GM12878 (cell line): ENCODE data around the gene CCR2. TPM values are rescaled to one million over a fixed set of nuclear protein-coding genes. Genes with fewer than 3 reads are reported as not detected.
A peak's percentile ranks its signal among the peaks of the same experiment; 100 is the strongest.

Experiments
- ATAC-seq: fragments of 200-7000 bp; cut with Tn5 transposase; 3 replicates; pipeline ENCODE4 v1.9.1; 2020; ENCODE audit warnings: mild to moderate bottlenecking, moderate library complexity
- BruUV-seq: library from RNA; stranded (reverse); fragments of 400-500 nt; replicated peaks from 2 replicates; lab custom pipeline; 2021; lab: Mats Ljungman, UMichigan
- CTCF ChIA-PET: fragments of 300-600 bp; sonication (Branson Sonifier 250); formaldehyde crosslinking; extraction: SDS; loops from one replicate; lab custom pipeline; 2021; ENCODE audit warnings: inconsistent platforms; lab: Yijun Ruan, JAX
- POLR2A ChIA-PET: fragments of 350-600 bp; formaldehyde crosslinking; extraction: SDS; loops from one replicate; lab custom pipeline; 2021; ENCODE audit warnings: inconsistent platforms; lab: Charles Lee
- RAD21 ChIA-PET: fragments of 300-600 bp; sonication (Branson Sonifier 250); formaldehyde crosslinking; loops from one replicate; lab custom pipeline; 2023; ENCODE audit warnings: antibody characterized with exemption; ENCODE audit not compliant: unreplicated experiment; lab: Charles Lee
- SMC1A ChIA-PET: fragments of 300-600 bp; sonication (Branson Sonifier 250); formaldehyde crosslinking; loops from one replicate; lab custom pipeline; 2023; ENCODE audit not compliant: unreplicated experiment, uncharacterized antibody; lab: Charles Lee
- DNase-seq: peaks from one replicate; pipeline ENCODE4 v3.0.0-alpha.2; 2011; ENCODE audit warnings: low read depth, low spot score
- FAIRE-seq: peaks from 3 replicates; lab custom pipeline; 2011; peaks lifted over from hg19 to GRCh38; lab: Jason Lieb, UNC
- H2AFZ ChIP-seq: 2 replicates; pipeline ENCODE4 v1.6.0; 2011; ENCODE audit warnings: low read depth, low read length, control low read depth; ENCODE audit not compliant: control insufficient read depth
- H3K27ac ChIP-seq: 2 replicates; pipeline ENCODE4 v1.5.1; 2011; ENCODE audit warnings: control low read depth; ENCODE audit not compliant: control insufficient read depth, insufficient read depth
- H3K27me3 ChIP-seq, 2 experiments: replicated peaks in 1 of 2; 2 replicates each; pipeline versions ENCODE4 v1.6.0 to v1.6.1; 2011; ENCODE audit warnings: low read length in 1 of 2; ENCODE audit not compliant: control insufficient read depth in 2 of 2, insufficient read depth in 2 of 2
- H3K36me3 ChIP-seq, 2 experiments: 2 replicates each; pipeline ENCODE4 v1.5.1; 2011; ENCODE audit warnings: low read length in 1 of 2; ENCODE audit not compliant: control insufficient read depth in 2 of 2, insufficient read depth in 2 of 2
- H3K4me1 ChIP-seq: 2 replicates; pipeline ENCODE4 v1.6.1; 2011; ENCODE audit warnings: mild to moderate bottlenecking, low read length, moderate library complexity, mixed read lengths; ENCODE audit not compliant: control insufficient read depth, insufficient read depth
- H3K4me2 ChIP-seq: 2 replicates; pipeline ENCODE4 v1.6.0; 2011; ENCODE audit warnings: control low read depth; ENCODE audit not compliant: control insufficient read depth, insufficient read depth
- H3K4me3 ChIP-seq: fragments of 200-600 bp; sonication (generic); 2 replicates; pipeline ENCODE4 v1.5.1; 2016
- H3K79me2 ChIP-seq: 2 replicates; pipeline ENCODE4 v1.6.0; 2011; ENCODE audit warnings: low read length; ENCODE audit not compliant: control insufficient read depth, insufficient read depth
- H3K9ac ChIP-seq: 2 replicates; pipeline ENCODE4 v1.8.0; 2011; ENCODE audit warnings: low read length, control low read depth, mixed read lengths; ENCODE audit not compliant: control insufficient read depth, insufficient read depth
- H3K9me3 ChIP-seq: replicated peaks from 3 replicates; pipeline ENCODE4 v1.5.1; 2011; ENCODE audit warnings: mild to moderate bottlenecking, low read length; ENCODE audit not compliant: control insufficient read depth, insufficient read depth
- H4K20me1 ChIP-seq: 2 replicates; pipeline ENCODE4 v1.6.0; 2011; ENCODE audit not compliant: control insufficient read depth, insufficient read depth
- CBX3 ChIP-seq: fragments of 200-600 bp; sonication (generic); IDR thresholded peaks from 2 replicates; pipeline ENCODE4 v1.6.1; 2016; ENCODE audit warnings: low read depth, borderline replicate concordance
- KAT2A ChIP-seq: conservative IDR thresholded peaks from 2 replicates; pipeline ENCODE4 v1.6.1; 2011; ENCODE audit warnings: low read depth, low read length; ENCODE audit not compliant: control insufficient read depth
- NFXL1 ChIP-seq: fragments of 450-650 bp; IDR thresholded peaks from 2 replicates; pipeline ENCODE4 v1.6.1; 2017; ENCODE audit warnings: antibody characterized with exemption, mild to moderate bottlenecking, borderline replicate concordance
- NR2F1 ChIP-seq: fragments of 450-650 bp; conservative IDR thresholded peaks from 2 replicates; pipeline ENCODE4 v1.6.1; 2017; ENCODE audit warnings: mild to moderate bottlenecking
- SMC3 ChIP-seq: IDR thresholded peaks from 2 replicates; pipeline ENCODE4 v1.6.1; 2011; ENCODE audit warnings: low read length, improper control_type of control experiment, borderline replicate concordance
- STAT3 ChIP-seq: IDR thresholded peaks from 2 replicates; pipeline ENCODE4 v1.6.1; 2011; ENCODE audit warnings: low read depth, low read length, improper control_type of control experiment
- SUZ12 ChIP-seq: fragments of 200-600 bp; sonication (generic); IDR thresholded peaks from one replicate; pipeline ENCODE4 v1.6.1; 2018; ENCODE audit warnings: antibody characterized with exemption, mild to moderate bottlenecking; ENCODE audit not compliant: unreplicated experiment
- WGBS: methylation state at CpG from one replicate; pipeline ENCODE4 v1.1.6; 2016; ENCODE audit warnings: low lambda C conversion rate; ENCODE audit not compliant: insufficient replicate concordance, insufficient coverage; ENCODE audit errors: missing lambda C conversion rate; 5-methylcytosine and 5-hydroxymethylcytosine counted together
- in situ Hi-C: fragments of 300-500 bp; cut with MboI; formaldehyde crosslinking; loops from 9 replicates; pipeline ENCODE4 v1.14.3; 2018; ENCODE audit warnings: mixed read lengths
- intact Hi-C: fragments of 100-400 bp; cut with micrococcal nuclease; formaldehyde crosslinking; loops from one replicate; pipeline ENCODE4 v1.14.2; 2022; ENCODE audit not compliant: unreplicated experiment
- polyA plus RNA-seq, 11 experiments: library from polyadenylated mRNA; depleted of rRNA in 4 of 11; unstranded in 6 of 11; stranded (reverse) in 5 of 11; fragments of >200 nt; fragmentation: Nextera tagmentation in 4 of 11; fragmentation: Illumina TruSeq in 1 of 11; extraction: Ambion mirVana in 4 of 11; extraction: Trizol in 1 of 11; gene quantifications; 1 replicate in 1 of 11; 2 replicates in 10 of 11; pipeline versions ENCODE4 v1.2.1 to v1.2.3, GENCODE V29; 2011 to 2016; ENCODE audit warnings: inconsistent platforms in 2 of 11, missing spikeins in 2 of 11, low read depth in 1 of 11
- total RNA-seq, 4 experiments: library from RNA; depleted of rRNA in 3 of 4; stranded (reverse); fragments of >200 nt in 3 of 4; fragmentation: Illumina TruSeq in 1 of 4; extraction: Trizol in 1 of 4; gene quantifications; 2 replicates each; pipeline versions ENCODE4 v1.2.1 to v1.2.3, GENCODE V29; 2013 to 2021
- TF ChIP-seq, protein P1 (sequence below): fragments of 450-650 bp; IDR thresholded peaks from 2 replicates; pipeline ENCODE4 v1.6.1; 2017; ENCODE audit warnings: mild to moderate bottlenecking, low read depth, inconsistent platforms; ENCODE audit not compliant: poor library complexity, severe bottlenecking
- TF ChIP-seq, protein P2 (sequence below): fragments of 450-650 bp; IDR thresholded peaks from 2 replicates; pipeline ENCODE4 v1.6.1; 2016; ENCODE audit warnings: mild to moderate bottlenecking, moderate library complexity, borderline replicate concordance
- TF ChIP-seq, protein P3 (sequence below): fragments of 450-650 bp; formaldehyde crosslinking; IDR thresholded peaks from 2 replicates; pipeline ENCODE4 v1.4.0; 2022; ENCODE audit warnings: mild to moderate bottlenecking, moderate library complexity

Gene CCR2
- total and polyA plus RNA-seq, 10 of the 15 experiments (the other 5 are each of a cell fraction or from before 2014, with no cell fraction given), result 1.9 to 4.7 (median 3.5) TPM; not detected in 1

DNA sequence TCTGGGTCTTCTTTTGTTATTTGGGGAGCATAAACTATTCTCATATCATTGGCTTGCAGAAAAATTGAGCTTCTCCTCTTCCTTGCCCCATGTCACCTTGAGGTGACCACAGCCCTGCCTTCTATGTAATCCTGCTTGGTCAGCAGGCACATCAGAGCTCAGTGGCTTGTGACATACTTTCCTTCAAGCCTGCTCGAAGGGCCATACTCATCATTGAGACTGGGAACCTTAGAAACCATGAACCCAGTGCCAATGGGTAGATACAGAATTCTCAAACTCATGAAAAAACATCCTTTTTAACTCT, 3.7 kb upstream of the CCR2 start:
- no peaks in the 10 kb centered on the region for H3K36me3 ChIP-seq
- WGBS, result 0% methylated on average over 1 of the region's 1 CpG
- peaks cover 31% of the 10 kb centered on the region for H3K4me1 ChIP-seq
- H3K27me3 ChIP-seq, result no peaks in the 10 kb centered on the region; a peak in 1 of 4 replicates
- no peak overlapping the region for H2AFZ ChIP-seq
- H3K27ac ChIP-seq, result peak overlapping the region; percentile 59
- intact Hi-C loops, result loop anchor here (5.0 kb wide), 1 partner anchor 33 kb away; no protein-coding TSS in a partner anchor
- H4K20me1 ChIP-seq, result no peaks in the 10 kb centered on the region
- ATAC-seq, result peak; percentile 79
- ChIA-PET POLR2A (interaction anchor here (1.5 kb wide), 1 partner anchor 22 kb away, joined by 4 read pairs; no protein-coding TSS in a partner anchor), SMC1A (interaction anchor here (0.8 to 4.1 kb wide), 6 partner anchors 10 to 55 kb away, joined by 3 to 31 read pairs (median 4); partner anchors contain the start of gene CCR5), CTCF (interaction anchor here (1.0 to 2.4 kb wide), 7 partner anchors 10 to 74 kb away, joined by 3 to 15 read pairs (median 4); no protein-coding TSS in a partner anchor), RAD21 (interaction anchor here (1.0 to 5.5 kb wide), 4 partner anchors 10 to 56 kb away, joined by 3 to 26 read pairs (median 4); no protein-coding TSS in a partner anchor)
- peak overlapping the region; percentile 70 for H3K4me2 ChIP-seq
- H3K79me2 ChIP-seq, result no peaks in the 10 kb centered on the region
- no TSS peak for BruUV-seq
- FAIRE-seq, result no peak
- in situ Hi-C loops, result no loop called here
- peaks cover 3% of the 10 kb centered on the region; the same call in 2 of the 3 replicates for H3K9me3 ChIP-seq
- DNase-seq, result no peak
- no peak overlapping the region for H3K9ac ChIP-seq
- H3K4me3 ChIP-seq, result peak overlapping the region; percentile 42
- TF ChIP-seq NR2F1, result no peak
- no peak for TF ChIP-seq SMC3
- TF ChIP-seq KAT2A, result no peak
- TF ChIP-seq SUZ12, result no peak
- no peak for TF ChIP-seq NFXL1
- TF ChIP-seq, protein P1, sequence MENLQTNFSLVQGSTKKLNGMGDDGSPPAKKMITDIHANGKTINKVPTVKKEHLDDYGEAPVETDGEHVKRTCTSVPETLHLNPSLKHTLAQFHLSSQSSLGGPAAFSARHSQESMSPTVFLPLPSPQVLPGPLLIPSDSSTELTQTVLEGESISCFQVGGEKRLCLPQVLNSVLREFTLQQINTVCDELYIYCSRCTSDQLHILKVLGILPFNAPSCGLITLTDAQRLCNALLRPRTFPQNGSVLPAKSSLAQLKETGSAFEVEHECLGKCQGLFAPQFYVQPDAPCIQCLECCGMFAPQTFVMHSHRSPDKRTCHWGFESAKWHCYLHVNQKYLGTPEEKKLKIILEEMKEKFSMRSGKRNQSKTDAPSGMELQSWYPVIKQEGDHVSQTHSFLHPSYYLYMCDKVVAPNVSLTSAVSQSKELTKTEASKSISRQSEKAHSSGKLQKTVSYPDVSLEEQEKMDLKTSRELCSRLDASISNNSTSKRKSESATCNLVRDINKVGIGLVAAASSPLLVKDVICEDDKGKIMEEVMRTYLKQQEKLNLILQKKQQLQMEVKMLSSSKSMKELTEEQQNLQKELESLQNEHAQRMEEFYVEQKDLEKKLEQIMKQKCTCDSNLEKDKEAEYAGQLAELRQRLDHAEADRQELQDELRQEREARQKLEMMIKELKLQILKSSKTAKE, result no peak
- TF ChIP-seq, protein P2, sequence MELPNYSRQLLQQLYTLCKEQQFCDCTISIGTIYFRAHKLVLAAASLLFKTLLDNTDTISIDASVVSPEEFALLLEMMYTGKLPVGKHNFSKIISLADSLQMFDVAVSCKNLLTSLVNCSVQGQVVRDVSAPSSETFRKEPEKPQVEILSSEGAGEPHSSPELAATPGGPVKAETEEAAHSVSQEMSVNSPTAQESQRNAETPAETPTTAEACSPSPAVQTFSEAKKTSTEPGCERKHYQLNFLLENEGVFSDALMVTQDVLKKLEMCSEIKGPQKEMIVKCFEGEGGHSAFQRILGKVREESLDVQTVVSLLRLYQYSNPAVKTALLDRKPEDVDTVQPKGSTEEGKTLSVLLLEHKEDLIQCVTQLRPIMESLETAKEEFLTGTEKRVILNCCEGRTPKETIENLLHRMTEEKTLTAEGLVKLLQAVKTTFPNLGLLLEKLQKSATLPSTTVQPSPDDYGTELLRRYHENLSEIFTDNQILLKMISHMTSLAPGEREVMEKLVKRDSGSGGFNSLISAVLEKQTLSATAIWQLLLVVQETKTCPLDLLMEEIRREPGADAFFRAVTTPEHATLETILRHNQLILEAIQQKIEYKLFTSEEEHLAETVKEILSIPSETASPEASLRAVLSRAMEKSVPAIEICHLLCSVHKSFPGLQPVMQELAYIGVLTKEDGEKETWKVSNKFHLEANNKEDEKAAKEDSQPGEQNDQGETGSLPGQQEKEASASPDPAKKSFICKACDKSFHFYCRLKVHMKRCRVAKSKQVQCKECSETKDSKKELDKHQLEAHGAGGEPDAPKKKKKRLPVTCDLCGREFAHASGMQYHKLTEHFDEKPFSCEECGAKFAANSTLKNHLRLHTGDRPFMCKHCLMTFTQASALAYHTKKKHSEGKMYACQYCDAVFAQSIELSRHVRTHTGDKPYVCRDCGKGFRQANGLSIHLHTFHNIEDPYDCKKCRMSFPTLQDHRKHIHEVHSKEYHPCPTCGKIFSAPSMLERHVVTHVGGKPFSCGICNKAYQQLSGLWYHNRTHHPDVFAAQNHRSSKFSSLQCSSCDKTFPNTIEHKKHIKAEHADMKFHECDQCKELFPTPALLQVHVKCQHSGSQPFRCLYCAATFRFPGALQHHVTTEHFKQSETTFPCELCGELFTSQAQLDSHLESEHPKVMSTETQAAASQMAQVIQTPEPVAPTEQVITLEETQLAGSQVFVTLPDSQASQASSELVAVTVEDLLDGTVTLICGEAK, result no peak
- TF ChIP-seq, protein P3, sequence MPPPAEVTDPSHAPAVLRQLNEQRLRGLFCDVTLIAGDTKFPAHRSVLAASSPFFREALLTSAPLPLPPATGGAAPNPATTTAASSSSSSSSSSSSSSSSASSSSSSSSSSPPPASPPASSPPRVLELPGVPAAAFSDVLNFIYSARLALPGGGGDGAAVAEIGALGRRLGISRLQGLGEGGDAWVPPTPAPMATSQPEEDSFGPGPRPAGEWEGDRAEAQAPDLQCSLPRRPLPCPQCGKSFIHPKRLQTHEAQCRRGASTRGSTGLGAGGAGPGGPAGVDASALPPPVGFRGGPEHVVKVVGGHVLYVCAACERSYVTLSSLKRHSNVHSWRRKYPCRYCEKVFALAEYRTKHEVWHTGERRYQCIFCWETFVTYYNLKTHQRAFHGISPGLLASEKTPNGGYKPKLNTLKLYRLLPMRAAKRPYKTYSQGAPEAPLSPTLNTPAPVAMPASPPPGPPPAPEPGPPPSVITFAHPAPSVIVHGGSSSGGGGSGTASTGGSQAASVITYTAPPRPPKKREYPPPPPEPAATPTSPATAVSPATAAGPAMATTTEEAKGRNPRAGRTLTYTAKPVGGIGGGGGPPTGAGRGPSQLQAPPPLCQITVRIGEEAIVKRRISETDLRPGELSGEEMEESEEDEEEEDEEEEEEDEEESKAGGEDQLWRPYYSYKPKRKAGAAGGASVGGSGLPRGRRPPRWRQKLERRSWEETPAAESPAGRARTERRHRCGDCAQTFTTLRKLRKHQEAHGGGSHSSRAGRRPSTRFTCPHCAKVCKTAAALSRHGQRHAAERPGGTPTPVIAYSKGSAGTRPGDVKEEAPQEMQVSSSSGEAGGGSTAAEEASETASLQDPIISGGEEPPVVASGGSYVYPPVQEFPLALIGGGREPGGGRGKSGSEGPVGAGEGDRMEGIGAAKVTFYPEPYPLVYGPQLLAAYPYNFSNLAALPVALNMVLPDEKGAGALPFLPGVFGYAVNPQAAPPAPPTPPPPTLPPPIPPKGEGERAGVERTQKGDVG (CRISPR knock-in tag), result no peak
- TF ChIP-seq CBX3, result no peak
- no peak for TF ChIP-seq STAT3
